ENCODE results near the gene MACROD2. TPM values are rescaled to one million over a fixed set of nuclear protein-coding genes. Genes with fewer than 3 reads are reported as not detected.

MACROD2 gene
- total RNA-seq, 1 experiment from 2014 or later = 1.6 TPM

- Mint-ChIP-seq H3K4me3 (no peak overlapping the region), H3K4me1 (peaks cover 7 to 13% of the 10 kb centered on the region in 2 experiments; a peak in 2 of 4 replicates), H3K9me3 (no peaks in the 10 kb centered on the region; a peak in 1 of 5 replicates), H3K27me3 (ENCODE audit: low read depth) (no peaks in the 10 kb centered on the region; the same call in 1 of the 2 replicates), H3K27ac (no peak overlapping the region), H3K36me3 (ENCODE audit: insufficient read depth in 1 of 3, low read depth in 3 of 3) (no peaks in the 10 kb centered on the region; a peak in 1 of 7 replicates)
- Histone ChIP-seq H3K4me2 (ENCODE audit: insufficient read depth, insufficient read length, low read length) (no peak overlapping the region), H2AFZ (ENCODE audit: low read length) (no peak overlapping the region), H3K18ac (ENCODE audit: insufficient read length, low read depth, low read length) (no peak overlapping the region), H2BK120ac (ENCODE audit: low read depth, low read length, poor library complexity, severe bottlenecking) (no peak overlapping the region), H3T11ph (ENCODE audit: low read length) (no peak overlapping the region), H3K79me1 (ENCODE audit: insufficient read depth, low read depth, low read length, poor library complexity, severe bottlenecking) (no peaks in the 10 kb centered on the region), H3K27me3 (ENCODE audit: insufficient read depth, low read length) (no peaks in the 10 kb centered on the region), H3K27ac (ENCODE audit: insufficient read length, low read depth, low read length) (no peak overlapping the region), H3K14ac (ENCODE audit: insufficient read depth, low read length) (no peak overlapping the region), H4K20me1 (ENCODE audit: control insufficient read depth, insufficient read depth, insufficient read length) (no peaks in the 10 kb centered on the region), H3K79me2 (ENCODE audit: insufficient read depth, low read length) (no peaks in the 10 kb centered on the region), H2BK20ac (ENCODE audit: low read depth, low read length, poor library complexity, severe bottlenecking) (no peak overlapping the region), H4K91ac (ENCODE audit: insufficient read length, low read depth, low read length) (no peak overlapping the region), H4K5ac (ENCODE audit: insufficient read length, low read depth, low read length) (no peak overlapping the region), H3K23ac (ENCODE audit: insufficient read length, low read depth, low read length) (no peak overlapping the region), H2AK5ac (ENCODE audit: insufficient read length, low read length) (no peak overlapping the region), H3K23me2 (ENCODE audit: insufficient read length, low read depth, low read length, poor library complexity, severe bottlenecking) (no peaks in the 10 kb centered on the region), H2BK12ac (ENCODE audit: insufficient read length, low read depth, low read length) (no peak overlapping the region), H3K4ac (ENCODE audit: low read depth, low read length) (no peak overlapping the region), H3K9ac (ENCODE audit: extremely low read depth, insufficient read length, low read length) (no peak overlapping the region), H2BK15ac (ENCODE audit: low read depth, low read length) (no peak overlapping the region), H3K9me3 (ENCODE audit: control insufficient read depth, low read depth, low read length) (no peaks in the 10 kb centered on the region), H4K8ac (replicated peaks; ENCODE audit: insufficient read length, low read depth, low read length) (no peak overlapping the region), H2BK5ac (ENCODE audit: insufficient read length, low read length) (no peak overlapping the region), H3K4me1 (ENCODE audit: insufficient read depth, low read length) (peaks cover 2% of the 10 kb centered on the region; the same call in 1 of the 2 replicates), H3K56ac (ENCODE audit: insufficient read length, low read depth, low read length) (no peak overlapping the region)
- no CpG with 5 or more reads among the region's 2 CpGs for WGBS (ENCODE audit: extremely low coverage, insufficient read length, low lambda C conversion rate)
- DNase-seq = no peak
- TF ChIP-seq, protein P1, sequence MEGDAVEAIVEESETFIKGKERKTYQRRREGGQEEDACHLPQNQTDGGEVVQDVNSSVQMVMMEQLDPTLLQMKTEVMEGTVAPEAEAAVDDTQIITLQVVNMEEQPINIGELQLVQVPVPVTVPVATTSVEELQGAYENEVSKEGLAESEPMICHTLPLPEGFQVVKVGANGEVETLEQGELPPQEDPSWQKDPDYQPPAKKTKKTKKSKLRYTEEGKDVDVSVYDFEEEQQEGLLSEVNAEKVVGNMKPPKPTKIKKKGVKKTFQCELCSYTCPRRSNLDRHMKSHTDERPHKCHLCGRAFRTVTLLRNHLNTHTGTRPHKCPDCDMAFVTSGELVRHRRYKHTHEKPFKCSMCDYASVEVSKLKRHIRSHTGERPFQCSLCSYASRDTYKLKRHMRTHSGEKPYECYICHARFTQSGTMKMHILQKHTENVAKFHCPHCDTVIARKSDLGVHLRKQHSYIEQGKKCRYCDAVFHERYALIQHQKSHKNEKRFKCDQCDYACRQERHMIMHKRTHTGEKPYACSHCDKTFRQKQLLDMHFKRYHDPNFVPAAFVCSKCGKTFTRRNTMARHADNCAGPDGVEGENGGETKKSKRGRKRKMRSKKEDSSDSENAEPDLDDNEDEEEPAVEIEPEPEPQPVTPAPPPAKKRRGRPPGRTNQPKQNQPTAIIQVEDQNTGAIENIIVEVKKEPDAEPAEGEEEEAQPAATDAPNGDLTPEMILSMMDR (conservative IDR thresholded peaks at IDR 0.05) = no peak
Measured at GRCh38 chr20:15610787-15611186, 1615.5 kb downstream of the MACROD2 start.

All from H9 (cell line).